GM18520 (cell line): Measurements from ENCODE around the gene RASSF5.
"Not testable (repeated sequence)": the region's sequence is repeated elsewhere in the genome, so short reads cannot be mapped to it uniquely, and the experiment has no call there.

Experiments used
- ATAC-seq: cut with Tn5 transposase; IDR thresholded peaks from one replicate; pipeline ENCODE4 v1.9.1; 2021; ENCODE audit not compliant: unreplicated experiment

Gene RASSF5

DNA sequence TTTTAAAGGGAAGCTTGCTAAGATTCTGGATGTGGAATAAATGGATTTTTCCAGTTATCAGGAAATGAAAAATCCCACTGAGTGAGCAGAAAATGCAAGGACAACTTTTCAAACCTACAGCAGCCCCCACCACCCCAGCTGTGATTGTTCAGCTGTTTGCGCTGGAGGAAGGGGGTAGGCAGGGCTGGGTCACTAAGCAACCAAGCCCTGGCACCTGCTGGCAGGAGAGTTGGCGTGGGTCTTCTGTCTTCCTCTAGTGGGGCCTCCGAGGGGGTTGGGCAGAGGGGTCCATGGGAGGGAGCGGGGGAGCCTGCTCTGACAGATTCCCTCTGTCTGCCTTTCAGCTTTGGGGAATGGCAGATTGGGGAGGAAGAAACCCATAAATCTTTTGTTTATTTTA is 59.7 kb downstream of the RASSF5 start:
- no peak for ATAC-seq

DNA sequence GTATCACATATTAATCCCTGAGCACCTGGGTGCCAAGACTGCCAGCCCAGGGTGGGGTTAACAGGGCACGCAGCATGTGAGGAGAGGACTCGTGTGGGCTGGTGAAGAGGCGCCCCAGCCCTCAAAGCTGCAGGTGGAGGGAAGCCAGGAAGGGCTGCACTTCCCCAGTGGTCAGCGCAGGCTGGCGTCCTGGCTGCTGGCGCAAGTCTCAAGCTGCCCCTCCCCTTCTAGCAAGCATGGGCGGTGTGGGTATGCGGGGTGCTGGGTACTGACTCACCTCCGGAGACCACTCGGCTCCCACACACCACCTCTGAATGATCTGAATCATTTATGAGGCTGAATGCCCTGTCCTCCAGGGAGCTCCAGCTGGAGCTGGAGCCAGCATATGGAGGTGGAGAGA is 60.9 kb downstream of the RASSF5 start:
- no peak for ATAC-seq

DNA sequence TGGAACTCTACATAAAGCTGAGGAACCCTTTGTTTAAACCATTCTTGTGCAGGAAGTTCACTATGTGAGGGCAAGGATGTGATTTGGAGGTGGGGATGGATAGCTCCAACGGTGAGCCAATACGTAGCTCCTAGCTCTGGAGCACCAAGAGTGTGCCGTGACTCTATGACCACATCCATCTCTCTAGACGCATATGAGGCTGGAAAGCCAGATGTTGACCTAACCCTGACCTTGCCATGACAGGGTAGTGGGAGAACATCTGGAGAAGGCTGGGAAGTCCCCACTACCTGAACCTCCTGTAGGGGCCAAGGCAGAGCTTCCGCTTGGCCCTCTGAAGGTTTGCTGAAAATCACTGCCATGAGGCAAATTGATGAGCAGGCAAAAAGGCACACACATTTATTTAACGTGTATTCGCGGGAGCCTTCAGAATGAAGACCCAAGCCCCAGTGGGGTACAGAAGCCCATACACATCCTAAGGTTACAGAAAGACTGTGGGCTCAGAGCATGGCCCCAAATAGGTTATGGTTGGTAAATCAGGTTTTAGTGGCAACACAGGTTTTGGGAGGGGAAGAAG is 61.5 kb downstream of the RASSF5 start:
- ATAC-seq: no peak

DNA sequence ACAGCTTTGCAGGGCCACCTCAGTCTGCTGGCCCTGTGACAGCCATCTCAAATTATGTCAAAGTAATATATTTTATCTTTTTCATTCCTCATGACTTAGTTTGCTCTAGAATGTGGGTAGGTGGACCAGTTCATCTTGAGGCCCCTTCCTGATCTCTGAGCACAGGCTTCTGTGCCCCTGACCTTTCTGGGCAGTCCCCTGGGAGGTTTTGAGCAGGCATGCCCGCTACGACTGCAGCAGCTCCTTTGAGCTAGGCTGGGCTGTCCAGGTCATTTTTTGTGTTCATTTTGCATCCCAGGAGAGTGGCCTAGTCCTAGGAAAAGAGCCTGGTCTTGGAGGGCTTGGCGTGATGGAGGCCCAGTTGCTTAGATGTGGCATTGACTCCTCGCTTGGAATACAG is 62.2 kb downstream of the RASSF5 start:
- ATAC-seq: no peak

DNA sequence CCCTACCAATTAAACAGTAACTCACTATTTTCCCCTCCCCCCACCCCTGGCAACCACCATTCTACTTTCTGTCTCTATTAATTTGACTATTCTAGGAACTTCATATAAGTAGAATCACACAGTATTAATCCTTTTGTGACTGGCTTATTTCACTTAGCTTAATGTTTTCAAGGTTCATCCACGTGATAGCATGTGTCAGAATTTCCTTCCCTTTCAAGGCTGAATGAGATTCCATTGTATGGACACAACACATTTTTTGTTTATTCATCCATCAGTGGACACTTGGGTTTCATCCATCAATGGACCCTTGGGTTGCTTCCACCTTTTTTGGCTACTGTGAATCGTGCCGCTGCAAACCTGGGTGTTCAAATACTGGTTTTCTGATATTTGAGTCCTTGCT is 63.2 kb downstream of the RASSF5 start:
- no peak for ATAC-seq

DNA sequence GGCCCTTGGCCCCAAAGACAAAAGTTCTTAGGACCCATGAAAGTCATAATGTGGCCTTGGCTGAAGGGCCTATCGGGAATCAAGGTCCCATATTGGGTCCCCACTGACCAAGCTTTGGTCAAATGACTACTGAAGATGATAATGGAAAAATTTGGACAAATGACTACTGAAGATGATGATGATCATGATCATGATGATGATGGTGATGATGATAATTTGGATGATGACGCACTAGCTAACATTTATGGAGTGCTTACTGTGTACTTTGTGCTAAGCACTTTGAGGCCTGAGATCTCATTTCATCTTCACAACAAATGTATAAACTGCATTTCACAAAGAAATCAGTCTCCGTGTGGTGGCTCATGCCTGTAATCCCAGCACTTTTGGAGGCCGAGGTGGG is 65.5 kb downstream of the RASSF5 start:
- no peak for ATAC-seq

DNA sequence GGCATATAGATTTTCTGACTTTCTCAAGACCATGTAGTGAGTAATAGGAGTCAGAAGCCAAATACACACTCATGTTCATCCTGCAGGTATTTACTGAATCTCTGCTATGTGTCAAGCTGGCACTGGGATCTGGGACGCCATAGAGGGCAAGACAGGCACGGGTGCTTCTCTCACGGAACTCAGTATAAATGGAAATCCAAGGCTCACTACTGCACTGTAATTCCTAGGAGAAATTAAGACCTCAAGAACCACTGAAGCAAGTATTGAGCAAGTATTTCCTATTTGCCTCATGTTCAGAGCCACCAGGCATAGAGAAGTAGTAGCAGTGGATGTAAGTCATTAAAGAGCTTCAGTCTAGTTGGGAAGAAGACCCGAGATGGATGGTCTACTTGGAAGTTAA is 66.0 kb downstream of the RASSF5 start:
- no peak for ATAC-seq

DNA sequence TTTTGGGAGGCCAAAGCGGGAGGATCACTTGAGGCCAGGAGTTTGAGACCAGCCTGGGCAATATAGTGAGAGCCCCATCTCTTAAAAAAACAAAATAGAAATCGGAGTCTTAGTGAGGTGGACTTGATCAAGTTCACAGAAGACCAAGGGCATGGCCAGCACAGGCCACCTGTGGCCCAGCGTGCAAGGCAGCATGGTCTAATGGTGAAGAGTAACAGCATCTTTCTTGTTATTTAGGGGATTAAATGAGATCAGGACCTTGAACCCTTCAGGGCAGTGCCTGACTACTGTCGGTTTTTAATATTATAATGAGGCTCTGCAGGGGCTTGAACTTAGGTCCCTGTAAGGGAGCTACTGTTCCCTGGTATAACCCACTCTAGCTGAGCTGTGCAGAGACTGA is 66.4 kb downstream of the RASSF5 start:
- ATAC-seq: no peak

DNA sequence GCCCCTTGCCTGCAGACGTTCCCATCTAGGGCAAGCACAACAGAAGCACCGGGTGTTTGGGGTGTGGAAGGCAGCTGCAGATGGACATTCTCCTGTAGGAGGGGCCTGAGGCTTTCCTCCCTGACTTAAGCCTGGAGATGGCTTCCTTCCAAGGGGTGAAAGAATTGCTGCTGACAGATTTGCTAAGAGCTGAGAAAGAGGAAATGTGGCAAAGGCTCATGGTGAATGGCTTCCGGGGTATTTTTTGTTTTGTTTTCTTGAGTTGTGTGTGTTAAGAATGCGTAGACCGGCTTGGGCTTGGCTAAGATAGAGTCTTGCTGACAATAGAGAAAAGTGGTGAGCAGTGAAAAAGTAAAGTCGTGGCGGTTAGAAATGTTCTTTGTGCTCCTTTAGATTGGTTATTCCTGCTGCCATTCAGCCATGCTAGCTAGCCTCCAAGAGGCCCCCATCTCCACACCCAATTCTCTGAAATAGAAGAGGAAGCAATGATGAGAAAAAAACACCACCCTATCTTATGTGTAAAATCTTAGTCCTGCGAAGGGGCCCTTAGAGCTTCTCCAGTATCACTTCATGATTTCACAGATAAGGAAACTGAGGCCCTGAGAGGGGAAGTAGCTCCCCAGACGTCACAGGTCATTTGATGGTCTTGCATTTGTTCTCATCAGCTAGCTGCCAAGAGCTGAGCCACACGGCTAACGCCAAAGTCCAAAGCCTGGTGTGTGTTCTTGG is 68.0 kb downstream of the RASSF5 start:
- no peak for ATAC-seq

DNA sequence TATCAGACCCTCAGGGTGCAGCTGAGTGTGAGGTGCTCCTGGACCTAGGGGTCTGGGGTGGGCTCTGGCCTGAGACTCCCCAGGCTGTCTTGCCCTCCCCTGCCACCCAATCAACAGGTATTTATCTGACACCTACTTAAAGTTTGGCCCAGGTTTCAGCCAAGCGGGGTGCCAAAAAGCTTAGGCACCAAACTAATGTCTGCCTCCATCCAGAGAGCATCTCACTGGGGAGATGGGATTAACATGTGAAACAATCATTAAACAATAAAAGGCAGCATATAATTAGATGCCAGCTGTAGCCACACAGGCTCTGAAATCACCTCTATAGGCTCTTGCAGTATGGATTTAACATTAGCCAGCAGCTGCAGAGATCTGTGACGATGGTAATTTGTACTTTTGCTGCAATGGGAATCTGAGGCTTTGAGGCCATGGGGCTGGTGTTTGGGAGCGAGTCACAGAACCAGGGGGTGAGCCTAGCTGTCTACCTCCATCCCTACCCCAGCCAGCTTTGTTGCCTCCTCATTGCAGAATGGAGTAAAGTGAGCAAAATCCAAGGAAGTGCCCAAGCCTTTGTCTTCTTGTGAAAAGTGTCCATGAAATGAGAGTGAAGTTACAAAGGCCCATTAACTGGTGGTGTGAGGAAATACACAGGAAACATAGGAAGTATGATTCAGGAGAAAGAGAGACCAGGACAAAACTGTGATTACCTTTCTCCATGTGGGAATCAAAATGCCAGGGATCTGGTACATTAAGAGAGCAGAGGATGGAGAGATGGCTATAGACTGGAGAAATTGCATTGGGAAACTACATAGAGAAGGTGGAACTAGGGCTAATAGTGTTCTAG is 68.8 kb downstream of the RASSF5 start:
- no peak for ATAC-seq

DNA sequence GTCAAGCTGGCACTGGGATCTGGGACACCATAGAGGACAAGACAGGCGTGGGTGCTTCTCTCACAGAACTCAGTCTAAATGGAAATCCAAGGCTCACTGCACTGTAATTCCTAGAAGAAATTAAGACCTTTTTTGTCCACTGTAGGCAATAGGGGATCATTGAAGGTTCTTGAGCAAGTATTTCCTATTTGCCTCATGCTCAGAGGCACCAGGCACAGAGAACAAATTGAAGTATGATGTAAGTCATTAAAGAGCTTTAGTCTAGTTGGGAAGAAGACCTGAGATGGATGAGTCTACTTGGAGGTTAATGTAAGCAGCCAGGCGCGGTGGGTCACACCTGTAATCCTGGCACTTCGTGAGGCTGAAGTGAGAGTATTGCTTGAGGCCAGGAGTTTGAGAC is 70.3 kb downstream of the RASSF5 start:
- no peak for ATAC-seq

DNA sequence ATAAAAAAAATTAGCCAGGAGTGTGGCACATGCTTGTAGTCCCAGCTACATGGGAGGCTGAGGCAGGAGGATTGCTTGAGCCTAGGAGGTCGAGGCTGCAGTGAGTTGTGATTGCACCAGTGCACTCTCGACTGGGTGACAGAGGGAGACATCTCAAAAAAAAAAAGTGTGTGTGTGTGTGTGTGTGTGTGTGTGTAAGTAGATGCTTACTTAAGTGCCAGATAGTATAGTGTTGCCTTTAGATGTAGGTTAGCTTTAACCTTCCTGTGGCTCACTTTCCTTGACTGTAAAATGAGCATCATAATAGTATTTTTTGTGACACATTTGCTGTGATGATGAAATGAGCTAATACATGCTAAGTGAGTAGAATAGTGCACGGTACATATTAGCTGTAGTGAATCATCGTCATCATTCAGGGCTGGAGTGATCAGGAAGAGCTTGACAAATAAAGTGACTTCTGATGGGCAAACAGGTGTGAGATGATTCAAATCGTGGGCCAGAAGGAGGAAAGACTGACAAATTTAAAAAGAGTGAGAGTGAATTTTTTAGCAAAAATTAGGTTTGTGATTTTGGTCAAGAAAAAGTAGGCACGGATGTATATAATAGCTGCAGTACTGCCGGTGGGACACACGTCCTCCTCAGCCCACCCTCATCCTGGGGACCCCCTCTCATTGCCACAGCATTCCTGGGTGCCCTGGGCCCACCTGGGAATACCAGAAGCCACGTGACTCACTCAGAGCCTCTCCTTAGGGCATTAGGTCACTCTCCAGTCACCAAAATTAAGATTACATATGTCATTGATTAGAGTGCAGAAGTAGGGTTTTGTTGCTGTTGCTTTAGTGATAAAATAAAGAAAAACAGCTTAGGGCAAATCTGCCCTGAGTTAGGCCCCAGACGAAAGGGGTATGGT is 71.0 kb downstream of the RASSF5 start:
- no peak for ATAC-seq

DNA sequence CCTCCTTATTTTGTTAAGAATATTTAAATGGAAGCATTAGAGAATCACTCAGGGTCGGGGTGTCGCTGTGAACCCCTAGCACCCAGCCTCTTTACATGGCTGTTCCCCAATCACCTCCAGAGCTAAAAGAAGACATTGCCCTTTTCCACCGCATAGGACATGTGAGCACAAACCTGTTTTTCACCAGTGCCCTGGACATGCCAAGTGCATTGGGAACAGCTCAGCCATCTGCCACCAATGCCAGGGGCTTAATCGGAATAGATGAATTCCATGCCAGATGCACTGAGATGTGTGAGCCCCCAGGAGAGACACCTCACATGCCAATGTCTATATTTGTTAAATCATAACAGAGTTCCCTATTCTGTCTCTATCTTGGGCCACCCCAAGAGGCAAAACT is 71.6 kb downstream of the RASSF5 start:
- ATAC-seq: no peak

DNA sequence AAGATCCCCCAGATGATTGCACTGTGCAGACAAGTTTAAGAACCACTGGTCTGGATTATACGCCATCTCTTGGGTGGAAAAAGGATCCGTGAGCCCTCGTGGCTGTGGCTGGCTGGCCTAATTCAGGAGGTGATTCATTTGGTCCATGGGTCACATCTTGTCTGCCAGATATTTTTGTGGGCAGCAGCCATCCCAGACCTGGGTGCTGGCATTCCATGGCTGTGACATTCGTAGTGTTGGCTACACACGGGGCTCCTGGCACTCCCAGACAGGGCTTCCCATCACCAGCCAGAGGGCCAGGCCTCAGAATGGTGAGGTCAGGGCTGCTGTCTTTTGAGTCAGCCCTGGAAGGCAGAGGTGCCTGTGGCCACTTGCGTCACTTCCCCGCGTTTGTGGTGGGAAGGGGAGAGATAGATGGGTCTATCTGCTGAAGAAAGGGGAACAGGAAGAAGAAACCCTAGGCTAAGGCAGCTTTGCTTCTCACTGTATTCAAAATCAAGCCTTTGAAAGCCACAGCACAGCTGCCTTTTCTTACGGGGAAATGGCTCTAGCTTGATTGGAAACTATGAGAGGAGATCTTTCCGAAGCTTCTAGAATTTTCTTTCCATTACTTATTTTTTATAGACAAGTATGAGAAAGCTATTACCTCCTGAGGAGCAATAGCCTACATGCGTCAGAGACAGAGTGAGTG is 72.6 kb downstream of the RASSF5 start:
- peak; percentile 76 for ATAC-seq

DNA sequence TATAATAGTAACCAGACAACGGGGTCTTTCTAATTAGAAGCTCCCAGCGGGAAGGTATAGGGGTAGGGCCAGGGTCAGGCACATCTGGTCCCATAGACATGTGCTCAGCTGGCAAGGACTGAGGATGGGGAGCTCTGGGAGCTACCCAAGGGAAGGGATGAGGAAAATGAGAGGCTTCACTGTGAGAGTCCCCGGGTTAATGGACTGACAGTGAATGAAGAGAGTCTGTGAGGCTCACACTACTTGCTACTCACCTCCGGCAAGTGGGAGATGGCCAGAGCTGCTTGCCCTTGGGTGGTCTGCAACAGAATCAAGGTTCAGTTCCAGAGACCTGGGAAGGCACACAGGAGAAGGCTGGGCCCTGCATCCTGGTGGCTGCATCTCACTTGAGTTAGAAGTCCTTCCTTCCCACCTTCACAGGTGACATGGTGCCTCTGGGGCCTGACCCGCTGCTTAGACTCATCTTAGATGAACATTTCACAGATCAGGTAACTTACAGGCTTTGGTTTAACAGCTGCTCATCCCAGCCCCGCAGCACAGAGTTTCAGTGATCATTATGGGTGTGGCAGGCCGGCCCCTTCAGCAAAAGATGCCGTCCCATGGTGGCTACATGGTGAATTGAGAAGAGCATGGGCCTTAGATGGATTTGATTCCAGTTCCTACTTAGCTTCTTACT is 73.2 kb downstream of the RASSF5 start:
- ATAC-seq: no peak

DNA sequence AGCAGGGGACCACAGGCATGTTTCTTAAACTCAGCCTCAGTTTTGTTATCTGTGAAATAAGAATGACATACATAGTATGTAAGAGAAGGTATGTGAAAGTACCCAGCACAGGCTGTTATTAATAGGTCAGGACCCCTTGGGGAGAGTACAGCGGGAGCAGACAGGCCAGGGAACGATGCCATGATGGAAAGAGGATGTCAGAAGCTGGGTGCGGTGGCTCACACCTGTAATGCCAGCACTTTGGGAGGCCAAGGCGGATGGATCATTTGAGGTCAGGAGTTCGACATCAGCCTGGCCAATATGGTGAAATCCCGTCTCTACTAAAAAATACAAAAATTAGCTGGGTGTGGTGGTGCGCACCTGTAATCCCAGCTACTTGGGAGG is 73.8 kb downstream of the RASSF5 start:
- not testable (repeated sequence) for ATAC-seq

DNA sequence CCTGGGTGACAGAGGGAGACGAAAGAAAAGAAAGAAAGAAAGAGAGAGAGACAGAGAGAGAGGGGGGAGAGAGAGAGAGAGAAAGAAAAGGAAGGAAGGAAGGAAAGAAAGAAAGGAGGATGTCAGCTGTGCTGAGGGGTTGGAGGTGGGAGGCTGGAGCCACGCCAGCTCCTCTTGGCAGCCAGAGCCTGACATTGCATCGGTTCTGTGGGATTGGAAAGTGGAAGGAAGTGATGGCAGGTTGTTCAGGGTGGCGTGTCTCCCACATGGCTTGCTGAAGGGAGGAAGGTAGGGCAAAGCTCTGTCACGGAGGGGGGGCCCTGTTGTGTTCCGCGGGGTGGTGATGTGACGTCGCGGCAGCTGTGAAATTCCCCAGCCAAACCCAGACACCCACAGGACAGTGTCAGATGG is 74.2 kb downstream of the RASSF5 start:
- ATAC-seq: no peak

DNA sequence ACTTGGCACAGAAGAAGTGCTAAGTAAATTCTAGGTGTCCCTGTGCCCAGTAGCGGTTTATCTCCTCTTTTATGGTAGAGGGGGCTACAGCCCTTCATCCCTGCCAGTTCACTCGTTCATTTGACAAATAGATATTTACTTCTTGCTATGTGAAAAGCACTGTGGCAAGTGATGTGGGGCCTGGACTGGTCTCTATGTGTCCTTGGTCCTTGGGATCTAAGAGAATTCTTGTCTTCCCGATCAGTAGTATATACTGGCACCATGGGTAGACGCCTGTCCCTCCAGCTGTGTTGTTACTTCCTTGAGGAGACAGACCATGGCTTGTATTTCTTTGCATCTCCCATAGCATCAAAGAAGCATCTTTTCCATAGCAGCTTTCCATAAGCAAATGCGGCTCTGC is 75.2 kb downstream of the RASSF5 start:
- no peak for ATAC-seq

DNA sequence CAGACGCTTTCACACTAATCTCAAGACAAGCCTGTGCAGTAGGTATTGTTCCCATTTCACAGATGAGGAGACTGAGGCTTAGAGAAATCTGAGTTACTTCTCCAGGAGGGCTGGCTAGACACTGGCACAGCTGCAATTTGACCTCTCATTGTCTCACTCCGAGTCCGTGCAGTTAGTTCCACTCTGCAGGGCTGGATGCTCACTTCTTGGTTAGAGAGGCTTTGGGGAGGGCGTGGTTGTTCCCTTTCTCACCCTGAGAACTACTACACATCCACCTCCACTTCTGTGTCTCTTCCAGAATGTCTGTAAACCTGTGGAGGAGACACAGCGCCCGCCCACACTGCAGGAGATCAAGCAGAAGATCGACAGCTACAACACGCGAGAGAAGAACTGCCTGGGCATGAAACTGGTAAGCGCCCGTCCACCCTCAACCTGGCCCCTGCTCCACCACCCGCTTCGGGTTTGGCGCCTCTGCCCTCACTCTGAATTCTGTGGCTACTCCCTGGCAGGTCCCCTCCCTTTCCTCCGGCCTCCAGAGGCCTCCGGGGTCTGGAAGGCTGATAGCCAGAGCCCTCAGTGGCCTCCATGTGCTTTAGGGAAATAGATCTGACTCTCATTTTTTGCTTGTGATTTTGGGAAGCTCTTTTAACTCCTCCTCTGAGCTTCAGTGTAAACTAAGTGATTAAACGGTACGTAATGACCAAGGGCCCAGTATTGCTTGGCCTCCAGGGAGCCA is 75.8 kb downstream of the RASSF5 start:
- ATAC-seq: no peak
